Measurements from ENCODE around the gene L1CAM.

L1CAM gene

GRCh38 chrX:153917869-153918268 lies 31.9 kb upstream of the L1CAM start:
- H3K4me3 ChIP-seq (ENCODE audit: low read depth, low read length) = no peak overlapping the region
- DNase-seq (ENCODE audit: low read depth, low spot score) = no peak
- TF ChIP-seq CTCF (IDR thresholded peaks at IDR 0.05; ENCODE audit: low read depth, low read length) = no peak
- in situ Hi-C loops (cut with HindIII; ENCODE audit: low sequenced_read_pairs) = no loop called here

- no peak overlapping the region for H3K4me3 ChIP-seq (ENCODE audit: low read depth, low read length)
- no peak for DNase-seq (ENCODE audit: low read depth, low spot score)
- no peak for TF ChIP-seq CTCF (IDR thresholded peaks at IDR 0.05; ENCODE audit: low read depth, low read length)
- in situ Hi-C loops (cut with HindIII; ENCODE audit: low sequenced_read_pairs) = no loop called here
These were observed 27.7 kb upstream of the L1CAM start for GRCh38 chrX:153913701-153914100.

GRCh38 chrX:153913211-153913610 lies 27.2 kb upstream of the L1CAM start:
- in situ Hi-C loops (cut with HindIII; ENCODE audit: low sequenced_read_pairs) = no loop called here
- H3K4me3 ChIP-seq (ENCODE audit: low read depth, low read length) = no peak overlapping the region
- TF ChIP-seq CTCF (IDR thresholded peaks at IDR 0.05; ENCODE audit: low read depth, low read length) = no peak
- no peak for DNase-seq (ENCODE audit: low read depth, low spot score)

- in situ Hi-C loops (cut with HindIII; ENCODE audit: low sequenced_read_pairs) = no loop called here
- TF ChIP-seq CTCF (IDR thresholded peaks at IDR 0.05; ENCODE audit: low read depth, low read length) = no peak
- H3K4me3 ChIP-seq (ENCODE audit: low read depth, low read length) = no peak overlapping the region
- DNase-seq (ENCODE audit: low read depth, low spot score) = no peak
These were observed 25.8 kb upstream of the L1CAM start for GRCh38 chrX:153911798-153912197.

GRCh38 chrX:153910446-153910845 lies 24.5 kb upstream of the L1CAM start:
- no peak for TF ChIP-seq CTCF (IDR thresholded peaks at IDR 0.05; ENCODE audit: low read depth, low read length)
- DNase-seq (ENCODE audit: low read depth, low spot score) = no peak
- in situ Hi-C loops (cut with HindIII; ENCODE audit: low sequenced_read_pairs) = no loop called here
- no peak overlapping the region for H3K4me3 ChIP-seq (ENCODE audit: low read depth, low read length)

- in situ Hi-C loops (cut with HindIII; ENCODE audit: low sequenced_read_pairs) = no loop called here
- TF ChIP-seq CTCF (IDR thresholded peaks at IDR 0.05; ENCODE audit: low read depth, low read length) = no peak
- H3K4me3 ChIP-seq (ENCODE audit: low read depth, low read length) = no peak overlapping the region
- no peak for DNase-seq (ENCODE audit: low read depth, low spot score)
These were observed 24.0 kb upstream of the L1CAM start for GRCh38 chrX:153909980-153910360.

All from astrocyte of the spinal cord (primary cell).